HL-60 (cell line): Measurements from ENCODE around the gene USP30.

Experiments used
- DNase-seq, 2 experiments: peaks; one replicate each; pipeline ENCODE4 v3.0.0-alpha.2; 2010 to 2020; ENCODE audit warnings: low read depth in 1 of 2, low spot score in 1 of 2
- H3K27ac ChIP-seq: fragments of 250-450 bp; sonication (Bioruptor Pico); replicated peaks from 2 replicates; pipeline ENCODE4 v1.5.1; 2020; ENCODE audit warnings: mild to moderate bottlenecking, moderate library complexity
- H3K27me3 ChIP-seq: fragments of 250-450 bp; sonication (Bioruptor Pico); 2 replicates; pipeline ENCODE4 v1.5.1; 2021; ENCODE audit warnings: mild to moderate bottlenecking, moderate library complexity; ENCODE audit not compliant: insufficient read depth, poor library complexity, severe bottlenecking
- H3K4me3 ChIP-seq: replicated peaks from 2 replicates; pipeline ENCODE4 v1.5.1; 2011; ENCODE audit warnings: mild to moderate bottlenecking, control low read depth, low read length; ENCODE audit not compliant: insufficient read depth
- GABPA ChIP-seq: IDR thresholded peaks from 2 replicates; pipeline ENCODE4 v1.6.1; 2012; ENCODE audit warnings: low read depth
- POLR2AphosphoS5 ChIP-seq: IDR thresholded peaks from 2 replicates; pipeline ENCODE4 v1.6.1; 2012; ENCODE audit warnings: low read depth
- SPI1 ChIP-seq: IDR thresholded peaks from 2 replicates; pipeline ENCODE4 v1.6.1; 2012; ENCODE audit warnings: low read depth, mild to moderate bottlenecking, borderline replicate concordance
- TF ChIP-seq, protein P1 (sequence below): IDR thresholded peaks from 2 replicates; pipeline ENCODE4 v1.6.1; 2012; ENCODE audit warnings: low read depth; ENCODE audit not compliant: insufficient replicate concordance
- TF ChIP-seq, protein P2 (sequence below): IDR thresholded peaks from one replicate; pipeline ENCODE4 v1.5.1; 2011; ENCODE audit warnings: low read length, control low read depth, inconsistent platforms; ENCODE audit not compliant: insufficient read depth

USP30 gene

DNA sequence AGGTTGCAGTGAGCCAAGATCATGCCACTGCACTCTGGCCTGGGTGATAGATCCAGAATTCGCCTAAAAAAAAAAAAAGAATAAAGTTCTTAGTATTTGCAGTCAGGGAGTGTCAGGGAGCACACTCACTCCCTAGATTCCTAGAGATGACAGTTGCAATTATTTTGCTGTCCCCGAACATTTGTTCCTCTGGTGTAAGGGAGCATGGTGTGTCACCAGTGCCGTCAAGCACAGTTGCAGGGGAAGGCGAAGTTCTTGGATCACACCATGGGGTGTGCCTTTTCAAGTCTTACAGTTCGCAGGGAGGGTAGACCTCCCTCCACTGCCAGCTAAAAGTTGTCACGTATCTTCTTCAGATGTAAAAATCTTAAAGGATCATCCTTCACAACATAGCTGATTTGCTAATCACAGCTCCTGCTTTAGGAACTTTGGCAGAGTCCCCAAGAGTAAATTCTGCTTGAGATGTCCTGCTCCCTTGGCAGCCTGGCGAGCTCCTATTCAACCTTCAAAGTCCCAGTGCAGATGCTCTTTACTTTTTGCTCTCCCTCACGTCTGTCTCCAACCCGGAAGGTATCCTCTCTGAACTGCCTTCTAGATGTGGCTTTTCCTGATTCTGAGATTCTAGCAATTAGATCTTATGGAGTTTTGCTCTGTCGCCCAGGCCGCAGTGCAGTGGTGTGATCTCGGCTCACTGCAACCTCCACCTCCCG, 75.3 kb downstream of the USP30 start:
- no peaks in the 10 kb centered on the region for H3K27me3 ChIP-seq
- no peak for TF ChIP-seq SPI1
- TF ChIP-seq, protein P1, sequence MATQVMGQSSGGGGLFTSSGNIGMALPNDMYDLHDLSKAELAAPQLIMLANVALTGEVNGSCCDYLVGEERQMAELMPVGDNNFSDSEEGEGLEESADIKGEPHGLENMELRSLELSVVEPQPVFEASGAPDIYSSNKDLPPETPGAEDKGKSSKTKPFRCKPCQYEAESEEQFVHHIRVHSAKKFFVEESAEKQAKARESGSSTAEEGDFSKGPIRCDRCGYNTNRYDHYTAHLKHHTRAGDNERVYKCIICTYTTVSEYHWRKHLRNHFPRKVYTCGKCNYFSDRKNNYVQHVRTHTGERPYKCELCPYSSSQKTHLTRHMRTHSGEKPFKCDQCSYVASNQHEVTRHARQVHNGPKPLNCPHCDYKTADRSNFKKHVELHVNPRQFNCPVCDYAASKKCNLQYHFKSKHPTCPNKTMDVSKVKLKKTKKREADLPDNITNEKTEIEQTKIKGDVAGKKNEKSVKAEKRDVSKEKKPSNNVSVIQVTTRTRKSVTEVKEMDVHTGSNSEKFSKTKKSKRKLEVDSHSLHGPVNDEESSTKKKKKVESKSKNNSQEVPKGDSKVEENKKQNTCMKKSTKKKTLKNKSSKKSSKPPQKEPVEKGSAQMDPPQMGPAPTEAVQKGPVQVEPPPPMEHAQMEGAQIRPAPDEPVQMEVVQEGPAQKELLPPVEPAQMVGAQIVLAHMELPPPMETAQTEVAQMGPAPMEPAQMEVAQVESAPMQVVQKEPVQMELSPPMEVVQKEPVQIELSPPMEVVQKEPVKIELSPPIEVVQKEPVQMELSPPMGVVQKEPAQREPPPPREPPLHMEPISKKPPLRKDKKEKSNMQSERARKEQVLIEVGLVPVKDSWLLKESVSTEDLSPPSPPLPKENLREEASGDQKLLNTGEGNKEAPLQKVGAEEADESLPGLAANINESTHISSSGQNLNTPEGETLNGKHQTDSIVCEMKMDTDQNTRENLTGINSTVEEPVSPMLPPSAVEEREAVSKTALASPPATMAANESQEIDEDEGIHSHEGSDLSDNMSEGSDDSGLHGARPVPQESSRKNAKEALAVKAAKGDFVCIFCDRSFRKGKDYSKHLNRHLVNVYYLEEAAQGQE: no peak
- TF ChIP-seq, protein P2, sequence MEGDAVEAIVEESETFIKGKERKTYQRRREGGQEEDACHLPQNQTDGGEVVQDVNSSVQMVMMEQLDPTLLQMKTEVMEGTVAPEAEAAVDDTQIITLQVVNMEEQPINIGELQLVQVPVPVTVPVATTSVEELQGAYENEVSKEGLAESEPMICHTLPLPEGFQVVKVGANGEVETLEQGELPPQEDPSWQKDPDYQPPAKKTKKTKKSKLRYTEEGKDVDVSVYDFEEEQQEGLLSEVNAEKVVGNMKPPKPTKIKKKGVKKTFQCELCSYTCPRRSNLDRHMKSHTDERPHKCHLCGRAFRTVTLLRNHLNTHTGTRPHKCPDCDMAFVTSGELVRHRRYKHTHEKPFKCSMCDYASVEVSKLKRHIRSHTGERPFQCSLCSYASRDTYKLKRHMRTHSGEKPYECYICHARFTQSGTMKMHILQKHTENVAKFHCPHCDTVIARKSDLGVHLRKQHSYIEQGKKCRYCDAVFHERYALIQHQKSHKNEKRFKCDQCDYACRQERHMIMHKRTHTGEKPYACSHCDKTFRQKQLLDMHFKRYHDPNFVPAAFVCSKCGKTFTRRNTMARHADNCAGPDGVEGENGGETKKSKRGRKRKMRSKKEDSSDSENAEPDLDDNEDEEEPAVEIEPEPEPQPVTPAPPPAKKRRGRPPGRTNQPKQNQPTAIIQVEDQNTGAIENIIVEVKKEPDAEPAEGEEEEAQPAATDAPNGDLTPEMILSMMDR: no peak
- TF ChIP-seq GABPA: no peak
- TF ChIP-seq POLR2AphosphoS5: no peak
- DNase-seq: no peak
- no peak overlapping the region for H3K27ac ChIP-seq
- H3K4me3 ChIP-seq: no peak overlapping the region

DNA sequence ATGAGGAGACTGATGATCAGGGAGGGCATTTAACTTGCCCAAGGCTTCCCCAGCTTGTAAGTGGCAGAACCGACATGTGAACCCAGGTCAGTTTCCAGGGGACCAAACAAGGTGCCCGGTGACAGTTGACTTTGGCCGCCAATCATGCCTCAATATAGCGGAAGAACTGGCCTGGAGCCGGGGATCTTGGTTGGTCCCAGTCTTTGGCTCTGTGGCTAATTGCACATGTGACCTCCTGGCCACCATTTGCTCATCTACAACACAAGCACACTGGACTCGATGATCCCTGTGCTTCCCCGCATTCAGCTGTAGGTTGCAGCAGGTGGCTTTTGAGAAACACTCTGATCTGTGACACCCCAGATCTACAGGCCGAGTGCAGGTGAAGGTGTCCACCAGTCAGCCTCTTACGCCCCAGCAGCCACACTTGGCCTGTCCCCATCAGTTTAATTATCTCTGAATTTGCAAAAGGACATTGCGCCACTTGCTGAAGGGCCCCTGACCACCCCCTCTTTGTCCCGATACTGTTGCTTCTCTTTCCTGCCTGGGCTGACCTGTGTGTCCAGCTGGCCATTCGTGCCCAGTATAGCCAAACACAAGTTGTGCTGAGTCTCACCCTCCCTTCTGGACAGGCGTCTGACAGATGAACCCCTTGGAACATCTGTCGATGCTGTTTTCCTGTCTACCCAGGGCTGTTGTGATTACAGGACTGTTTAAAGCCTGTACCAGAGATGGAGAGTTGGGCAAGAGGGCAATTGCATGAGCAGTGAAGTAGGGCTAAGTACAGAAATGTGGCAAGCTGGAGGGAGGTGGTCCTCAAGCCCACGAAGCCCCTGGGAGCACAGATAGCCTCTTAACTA, 78.1 kb downstream of the USP30 start:
- no peaks in the 10 kb centered on the region for H3K27me3 ChIP-seq
- DNase-seq: no peak
- no peak for TF ChIP-seq GABPA
- TF ChIP-seq SPI1: no peak
- TF ChIP-seq, protein P2: no peak
- TF ChIP-seq, protein P1: no peak
- TF ChIP-seq POLR2AphosphoS5: no peak
- no peak overlapping the region for H3K4me3 ChIP-seq
- no peak overlapping the region for H3K27ac ChIP-seq

DNA sequence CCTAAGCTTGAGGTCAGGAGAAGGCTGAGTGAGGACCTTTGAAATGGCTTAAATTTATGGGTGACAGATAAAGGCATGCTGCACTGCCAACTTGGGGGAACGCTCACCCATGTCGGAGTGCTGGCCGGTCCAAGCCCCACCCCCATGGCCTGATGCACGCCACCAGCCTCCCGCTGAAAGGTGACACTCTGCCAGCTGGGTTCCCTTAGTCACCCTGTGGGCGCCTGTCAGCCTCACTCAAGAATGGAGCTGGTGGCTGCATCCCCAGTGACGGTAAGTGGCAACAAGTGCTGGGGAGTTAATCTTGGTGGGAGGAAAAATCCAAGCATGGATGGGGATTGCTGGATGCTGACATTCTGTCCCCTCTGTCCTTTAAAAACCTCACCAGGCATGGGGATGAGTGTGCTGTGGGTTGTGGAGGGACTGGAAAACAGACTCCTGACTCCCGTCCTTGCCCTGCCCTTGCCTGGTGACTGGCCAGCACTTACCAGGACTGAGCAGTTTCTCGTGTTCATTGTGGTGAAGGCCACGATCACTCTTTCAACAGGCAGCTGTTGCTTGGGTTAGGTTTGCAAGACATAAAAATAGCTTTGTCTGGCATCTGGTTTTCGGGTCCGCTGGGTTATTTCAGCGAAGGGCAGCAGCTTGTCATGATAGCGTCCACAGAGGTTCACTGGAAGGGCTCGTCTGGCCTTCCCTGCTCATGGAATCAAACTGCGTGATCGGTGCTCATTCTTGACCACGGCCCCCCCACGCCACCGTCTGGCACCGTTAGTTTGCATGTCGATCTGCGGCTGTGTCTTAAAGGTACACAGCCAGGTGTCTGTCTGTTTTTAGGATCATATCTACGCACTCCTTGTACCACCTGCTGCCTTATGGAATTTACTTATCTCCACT, 79.0 kb downstream of the USP30 start:
- no peak for DNase-seq
- Histone ChIP-seq H3K27ac (no peak overlapping the region), H3K27me3 (no peaks in the 10 kb centered on the region), H3K4me3 (no peak overlapping the region)
- TF ChIP-seq GABPA: no peak
- TF ChIP-seq, protein P2: no peak
- TF ChIP-seq POLR2AphosphoS5: no peak
- TF ChIP-seq, protein P1: no peak
- no peak for TF ChIP-seq SPI1
